HG03095 (cell line): ENCODE data around the gene SAMD7.

Experiments used
- ATAC-seq: cut with Tn5 transposase; IDR thresholded peaks from one replicate; pipeline ENCODE4 v1.9.1; 2021; ENCODE audit warnings: moderate library complexity; ENCODE audit not compliant: unreplicated experiment

SAMD7 gene

GRCh38 chr3:169911272-169911671, at the start of gene SAMD7:
Gene SAMD7 (plus strand): TSS chr3:169911572. CDS start chr3:169919499, 7,927 bp downstream.
- ATAC-seq = no peak

GRCh38 chr3:169861871-169862270, 49.5 kb upstream of the SAMD7 start:
- ATAC-seq = no peak

GRCh38 chr3:169863458-169863899, 47.9 kb upstream of the SAMD7 start:
- ATAC-seq = peak; percentile 69

- no peak for ATAC-seq
Measured at GRCh38 chr3:169864270-169864669, 47.1 kb upstream of the SAMD7 start.

GRCh38 chr3:169865176-169865767, 46.1 kb upstream of the SAMD7 start:
- no peak for ATAC-seq

- ATAC-seq = no peak
Measured at GRCh38 chr3:169867584-169868210, 43.7 kb upstream of the SAMD7 start.

- ATAC-seq = no peak
Measured at GRCh38 chr3:169868369-169868768, 43.0 kb upstream of the SAMD7 start.

GRCh38 chr3:169869484-169870220, 41.7 kb upstream of the SAMD7 start, which contains the start of gene LRRC31:
Gene LRRC31 (minus strand): TSS chr3:169869935. CDS start chr3:169869807, 128 bp downstream.
- no peak for ATAC-seq

- no peak for ATAC-seq
Measured at GRCh38 chr3:169871129-169871886, 40.1 kb upstream of the SAMD7 start.

- no peak for ATAC-seq
Measured at GRCh38 chr3:169879013-169879557, 32.3 kb upstream of the SAMD7 start.

GRCh38 chr3:169879845-169880575, 31.4 kb upstream of the SAMD7 start:
- ATAC-seq = no peak

GRCh38 chr3:169880576-169881250, 30.7 kb upstream of the SAMD7 start:
- ATAC-seq = no peak

GRCh38 chr3:169886671-169887070, 24.7 kb upstream of the SAMD7 start:
- ATAC-seq = no peak

- no peak for ATAC-seq
Measured at GRCh38 chr3:169891886-169892285, 19.5 kb upstream of the SAMD7 start.

- ATAC-seq = no peak
Measured at GRCh38 chr3:169894110-169894509, 17.3 kb upstream of the SAMD7 start.

GRCh38 chr3:169895072-169895471, 16.3 kb upstream of the SAMD7 start:
- ATAC-seq = no peak

- ATAC-seq = no peak
Measured at GRCh38 chr3:169897284-169897683, 14.1 kb upstream of the SAMD7 start.

GRCh38 chr3:169901453-169901852, 9.9 kb upstream of the SAMD7 start:
- no peak for ATAC-seq

GRCh38 chr3:169905404-169905803, 6.0 kb upstream of the SAMD7 start:
- ATAC-seq = no peak

- no peak for ATAC-seq
Measured at GRCh38 chr3:169907476-169907875, 3.9 kb upstream of the SAMD7 start.
